ENCODE data around the gene MOGAT2.
"Not testable (repeated sequence)": the region's sequence is repeated elsewhere in the genome, so short reads cannot be mapped to it uniquely, and the experiment has no call there.

Gene MOGAT2

GRCh38 chr11:75719340-75720239 is 2.0 kb downstream of the MOGAT2 start:
- DNase-seq = no peak

GRCh38 chr11:75720639-75721038 is 3.0 kb downstream of the MOGAT2 start:
- no peak for DNase-seq

GRCh38 chr11:75721852-75722668 is 4.4 kb downstream of the MOGAT2 start:
- DNase-seq = no peak

- DNase-seq = no peak
These were observed 5.0 kb downstream of the MOGAT2 start for GRCh38 chr11:75722669-75723042.

- no peak for DNase-seq
These were observed 8.1 kb downstream of the MOGAT2 start for GRCh38 chr11:75725547-75726320.

GRCh38 chr11:75728992-75729391 is 11.4 kb downstream of the MOGAT2 start:
- DNase-seq = no peak

GRCh38 chr11:75731095-75731494 is 13.5 kb downstream of the MOGAT2 start:
- no peak for DNase-seq

- no peak for DNase-seq
These were observed 15.4 kb downstream of the MOGAT2 start for GRCh38 chr11:75733071-75733430.

- DNase-seq = no peak
These were observed 15.9 kb downstream of the MOGAT2 start for GRCh38 chr11:75733431-75734107.

GRCh38 chr11:75734491-75735180 is 17.0 kb downstream of the MOGAT2 start:
- no peak for DNase-seq

GRCh38 chr11:75735181-75735845 is 17.7 kb downstream of the MOGAT2 start:
- no peak for DNase-seq

- DNase-seq = no peak
These were observed 19.7 kb downstream of the MOGAT2 start for GRCh38 chr11:75737314-75737713.

- DNase-seq = no peak
These were observed 23.0 kb downstream of the MOGAT2 start for GRCh38 chr11:75740681-75741080.

- DNase-seq = not testable (repeated sequence)
These were observed 25.5 kb downstream of the MOGAT2 start for GRCh38 chr11:75743159-75743558.

GRCh38 chr11:75743711-75744563 is 26.3 kb downstream of the MOGAT2 start:
- no peak for DNase-seq

GRCh38 chr11:75745807-75746206 is 28.2 kb downstream of the MOGAT2 start:
- DNase-seq = no peak

GRCh38 chr11:75748729-75749273 is 31.2 kb downstream of the MOGAT2 start:
- not testable (repeated sequence) for DNase-seq

GRCh38 chr11:75754933-75755332 is 37.3 kb downstream of the MOGAT2 start:
- not testable (repeated sequence) for DNase-seq

- no peak for DNase-seq
These were observed 40.0 kb downstream of the MOGAT2 start for GRCh38 chr11:75757651-75758050.

- DNase-seq = no peak
These were observed 42.2 kb downstream of the MOGAT2 start for GRCh38 chr11:75759832-75760231.

All from NCI-H1436 treated with DMSO at 0.1 percent for 48 hours (cell line).